ENCODE data around the gene ASPG.

- TF ChIP-seq, protein P1, sequence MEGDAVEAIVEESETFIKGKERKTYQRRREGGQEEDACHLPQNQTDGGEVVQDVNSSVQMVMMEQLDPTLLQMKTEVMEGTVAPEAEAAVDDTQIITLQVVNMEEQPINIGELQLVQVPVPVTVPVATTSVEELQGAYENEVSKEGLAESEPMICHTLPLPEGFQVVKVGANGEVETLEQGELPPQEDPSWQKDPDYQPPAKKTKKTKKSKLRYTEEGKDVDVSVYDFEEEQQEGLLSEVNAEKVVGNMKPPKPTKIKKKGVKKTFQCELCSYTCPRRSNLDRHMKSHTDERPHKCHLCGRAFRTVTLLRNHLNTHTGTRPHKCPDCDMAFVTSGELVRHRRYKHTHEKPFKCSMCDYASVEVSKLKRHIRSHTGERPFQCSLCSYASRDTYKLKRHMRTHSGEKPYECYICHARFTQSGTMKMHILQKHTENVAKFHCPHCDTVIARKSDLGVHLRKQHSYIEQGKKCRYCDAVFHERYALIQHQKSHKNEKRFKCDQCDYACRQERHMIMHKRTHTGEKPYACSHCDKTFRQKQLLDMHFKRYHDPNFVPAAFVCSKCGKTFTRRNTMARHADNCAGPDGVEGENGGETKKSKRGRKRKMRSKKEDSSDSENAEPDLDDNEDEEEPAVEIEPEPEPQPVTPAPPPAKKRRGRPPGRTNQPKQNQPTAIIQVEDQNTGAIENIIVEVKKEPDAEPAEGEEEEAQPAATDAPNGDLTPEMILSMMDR (conservative IDR thresholded peaks at IDR 0.05; ENCODE audit: low read depth, low read length) = no peak
- no peak for TF ChIP-seq EZH2 (IDR thresholded peaks at IDR 0.05; ENCODE audit: low read length, unreplicated experiment)
- no peak for TF ChIP-seq EZH2phosphoT487 (IDR thresholded peaks at IDR 0.05; ENCODE audit: borderline replicate concordance, low read length)
These were observed 70.0 kb downstream of the ASPG start for GRCh38 chr14:104155513-104155912.

Measured in PC-3 (cell line).